GM12872 (cell line): ENCODE measurements around the gene C2orf92.

Experiments used
- TF ChIP-seq, protein P1 (sequence below): IDR thresholded peaks from 3 replicates; pipeline ENCODE4 v1.5.1; 2011; ENCODE audit warnings: low read depth, mild to moderate bottlenecking, low read length, moderate library complexity; ENCODE audit not compliant: insufficient read depth

Gene C2orf92

DNA sequence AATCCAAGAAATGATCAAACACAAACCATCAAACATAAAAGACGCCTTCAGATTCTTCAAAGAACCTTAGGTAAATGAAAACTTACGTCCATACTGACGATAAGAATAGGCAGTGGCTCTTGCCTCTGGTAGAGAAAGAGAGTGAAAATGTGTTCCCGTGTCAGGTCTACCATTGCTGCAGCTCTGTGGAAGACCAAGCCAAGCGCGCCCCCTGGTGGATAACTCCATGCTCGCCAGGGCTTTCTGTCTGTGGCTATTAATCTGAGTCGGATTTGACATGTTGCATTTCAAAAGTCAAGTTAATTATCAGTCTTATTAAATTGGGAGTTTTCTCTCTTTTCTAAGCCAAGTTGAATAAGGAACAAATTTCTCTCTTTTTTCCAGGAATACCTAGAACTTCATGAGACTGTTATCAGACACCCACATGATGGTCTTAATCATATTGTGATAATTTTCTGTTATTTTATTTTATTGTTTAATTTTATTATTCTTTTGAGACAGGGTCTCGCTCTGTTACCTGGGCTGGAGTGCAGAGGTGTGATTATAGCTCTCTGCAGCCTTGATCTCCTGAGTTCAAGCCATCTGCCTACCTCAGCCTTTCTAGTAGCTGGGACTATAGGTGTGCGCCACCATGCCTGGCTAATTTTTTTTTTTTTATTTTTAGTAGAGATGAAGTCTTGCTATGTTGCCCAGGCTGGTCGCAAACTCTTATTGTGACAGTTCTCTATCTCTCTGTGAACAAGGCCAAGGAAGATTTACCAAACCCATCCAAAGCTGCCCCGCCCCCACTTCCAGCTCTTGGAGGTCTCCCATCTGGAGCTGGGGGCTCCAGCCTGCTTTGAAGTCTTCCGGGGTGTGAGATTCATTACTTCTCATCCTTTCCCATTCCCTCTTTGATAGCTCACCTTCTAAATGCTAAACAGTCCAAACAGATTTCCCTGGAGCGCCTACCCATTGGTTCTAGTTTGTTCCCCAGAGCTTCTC, 28.0 kb downstream of the C2orf92 start:
- TF ChIP-seq, protein P1, sequence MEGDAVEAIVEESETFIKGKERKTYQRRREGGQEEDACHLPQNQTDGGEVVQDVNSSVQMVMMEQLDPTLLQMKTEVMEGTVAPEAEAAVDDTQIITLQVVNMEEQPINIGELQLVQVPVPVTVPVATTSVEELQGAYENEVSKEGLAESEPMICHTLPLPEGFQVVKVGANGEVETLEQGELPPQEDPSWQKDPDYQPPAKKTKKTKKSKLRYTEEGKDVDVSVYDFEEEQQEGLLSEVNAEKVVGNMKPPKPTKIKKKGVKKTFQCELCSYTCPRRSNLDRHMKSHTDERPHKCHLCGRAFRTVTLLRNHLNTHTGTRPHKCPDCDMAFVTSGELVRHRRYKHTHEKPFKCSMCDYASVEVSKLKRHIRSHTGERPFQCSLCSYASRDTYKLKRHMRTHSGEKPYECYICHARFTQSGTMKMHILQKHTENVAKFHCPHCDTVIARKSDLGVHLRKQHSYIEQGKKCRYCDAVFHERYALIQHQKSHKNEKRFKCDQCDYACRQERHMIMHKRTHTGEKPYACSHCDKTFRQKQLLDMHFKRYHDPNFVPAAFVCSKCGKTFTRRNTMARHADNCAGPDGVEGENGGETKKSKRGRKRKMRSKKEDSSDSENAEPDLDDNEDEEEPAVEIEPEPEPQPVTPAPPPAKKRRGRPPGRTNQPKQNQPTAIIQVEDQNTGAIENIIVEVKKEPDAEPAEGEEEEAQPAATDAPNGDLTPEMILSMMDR, result peak; percentile 82

GRCh38 chr2:97698530-97698929, 29.0 kb downstream of the C2orf92 start:
- TF ChIP-seq, protein P1, result no peak

- TF ChIP-seq, protein P1, result peak; percentile 75
Measured at GRCh38 chr2:97699765-97700444, 30.4 kb downstream of the C2orf92 start.

DNA sequence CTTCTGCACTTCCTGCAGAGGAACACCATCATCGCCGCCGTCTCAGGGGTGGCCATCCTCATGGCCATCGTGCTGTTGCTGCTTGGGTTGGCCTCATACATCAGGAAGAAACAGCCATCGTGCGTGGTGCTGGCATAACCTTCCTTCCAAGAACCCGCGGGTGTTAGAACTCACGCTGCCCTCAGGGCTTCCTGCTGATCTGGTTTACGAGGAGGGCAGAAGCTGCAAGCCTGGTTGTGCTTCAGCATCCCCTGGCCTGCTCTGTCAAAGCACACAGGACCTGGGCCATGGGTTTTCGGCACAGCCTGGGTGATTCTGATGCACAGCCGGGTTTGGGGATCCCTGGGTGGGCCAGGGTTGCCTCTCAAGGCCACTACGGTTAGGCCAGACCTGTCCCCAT, 31.7 kb downstream of the C2orf92 start:
- TF ChIP-seq, protein P1, result no peak

- TF ChIP-seq, protein P1, result no peak
Measured at GRCh38 chr2:97701851-97702465, 32.4 kb downstream of the C2orf92 start.

DNA sequence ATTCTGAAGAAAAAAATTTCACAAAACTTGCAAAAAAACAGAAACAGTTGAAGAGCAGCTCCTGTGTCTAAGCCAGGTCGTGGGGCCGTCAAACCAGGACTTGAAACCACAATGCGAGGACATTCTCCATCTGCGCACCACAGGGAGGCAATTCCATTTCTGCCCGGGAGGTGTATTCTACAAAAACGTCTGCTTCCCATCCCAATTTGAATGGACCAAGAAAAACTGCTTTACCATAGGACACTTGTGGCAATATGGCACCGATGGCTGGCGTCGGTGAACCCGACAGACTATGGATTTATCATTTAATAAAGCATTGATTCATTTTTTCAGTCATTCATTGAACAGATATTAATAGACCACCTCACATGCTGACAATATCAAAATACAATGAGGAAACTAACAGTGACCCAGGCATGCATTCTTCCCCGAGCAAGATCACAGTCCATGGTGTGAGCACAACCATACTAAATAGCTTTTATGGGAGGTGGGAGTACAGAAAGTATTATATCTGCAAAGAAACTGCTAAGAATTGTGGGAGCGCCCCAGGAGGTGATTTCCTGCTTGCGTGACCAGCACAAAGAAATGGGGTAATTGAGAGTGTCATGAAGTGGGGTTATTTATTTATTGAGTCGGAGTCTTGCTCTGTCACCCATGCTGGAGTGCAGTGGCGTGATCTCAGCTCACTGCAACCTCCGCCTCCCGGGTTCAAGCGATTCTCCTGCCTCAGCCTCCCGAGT, 33.4 kb downstream of the C2orf92 start:
- TF ChIP-seq, protein P1, result no peak
